Type B pancreatic cell (in vitro differentiated cells): ENCODE data around the gene STAP2. TPM values are rescaled to one million over a fixed set of nuclear protein-coding genes. Genes with fewer than 3 reads are reported as not detected.

Experiments used
- DNase-seq: peaks from one replicate; pipeline ENCODE4 v3.0.0; 2021; ENCODE audit warnings: mixed read lengths; ENCODE audit not compliant: unreplicated experiment; ENCODE audit errors: extremely low spot score
- H3K27ac Mint-ChIP-seq: 2 replicates; pipeline ENCODE4 v1.8.0; 2021; ENCODE audit warnings: mild to moderate bottlenecking, mixed read lengths
- H3K27me3 Mint-ChIP-seq: 2 replicates; pipeline ENCODE4 v1.8.0; 2021; ENCODE audit warnings: mixed read lengths
- H3K36me3 Mint-ChIP-seq: 2 replicates; pipeline ENCODE4 v1.8.0; 2021; ENCODE audit warnings: mixed read lengths
- H3K4me1 Mint-ChIP-seq: one replicate; pipeline ENCODE4 v1.8.0; 2021; ENCODE audit warnings: mixed read lengths; ENCODE audit not compliant: unreplicated experiment
- H3K4me3 Mint-ChIP-seq: 2 replicates; pipeline ENCODE4 v1.8.0; 2021; ENCODE audit warnings: mild to moderate bottlenecking, mixed read lengths
- H3K9me3 Mint-ChIP-seq: 2 replicates; pipeline ENCODE4 v1.8.0; 2021; ENCODE audit warnings: mixed read lengths
- CTCF ChIP-seq: fragments of 200-600 bp; sonication (generic); conservative IDR thresholded peaks from 2 replicates; pipeline ENCODE4 v1.5.0; 2021; ENCODE audit warnings: antibody characterized with exemption, mild to moderate bottlenecking
- total RNA-seq: library from RNA; stranded (reverse); gene quantifications from 2 replicates; pipeline ENCODE4 v1.2.1, GENCODE V29; 2021; ENCODE audit warnings: low replicate concordance

The STAP2 gene
- total RNA-seq, 1 donor from 2014 or later = 42.5 TPM

- no peak for TF ChIP-seq CTCF
- Mint-ChIP-seq H3K27me3 (no peaks in the 10 kb centered on the region), H3K4me1 (no peaks in the 10 kb centered on the region), H3K36me3 (peaks cover 16% of the 10 kb centered on the region), H3K9me3 (peaks cover 8% of the 10 kb centered on the region), H3K27ac (no peak overlapping the region), H3K4me3 (no peak overlapping the region)
- no peak for DNase-seq
Observed at GRCh38 chr19:4316956-4317355, 21.7 kb downstream of the STAP2 start.

GRCh38 chr19:4313847-4314490 is 24.7 kb downstream of the STAP2 start:
- H3K4me1 Mint-ChIP-seq = no peaks in the 10 kb centered on the region
- no peak overlapping the region for H3K4me3 Mint-ChIP-seq
- no peaks in the 10 kb centered on the region for H3K27me3 Mint-ChIP-seq
- H3K9me3 Mint-ChIP-seq = no peaks in the 10 kb centered on the region
- TF ChIP-seq CTCF = no peak
- DNase-seq = no peak
- H3K27ac Mint-ChIP-seq = no peak overlapping the region
- peaks cover 9% of the 10 kb centered on the region for H3K36me3 Mint-ChIP-seq

GRCh38 chr19:4310247-4311121 is 28.1 kb downstream of the STAP2 start:
- Mint-ChIP-seq H3K4me3 (no peak overlapping the region), H3K9me3 (no peaks in the 10 kb centered on the region), H3K4me1 (no peaks in the 10 kb centered on the region), H3K27ac (no peak overlapping the region), H3K27me3 (no peaks in the 10 kb centered on the region), H3K36me3 (no peaks in the 10 kb centered on the region)
- DNase-seq = no peak
- no peak for TF ChIP-seq CTCF

GRCh38 chr19:4305659-4306058 is 33.0 kb downstream of the STAP2 start:
- Mint-ChIP-seq H3K27ac (peak overlapping the region; percentile 53), H3K36me3 (no peaks in the 10 kb centered on the region), H3K4me1 (peaks cover 6% of the 10 kb centered on the region), H3K9me3 (no peaks in the 10 kb centered on the region), H3K27me3 (no peaks in the 10 kb centered on the region), H3K4me3 (peak overlapping the region; percentile 58)
- TF ChIP-seq CTCF = no peak
- no peak for DNase-seq

GRCh38 chr19:4305257-4305612 is 33.4 kb downstream of the STAP2 start:
- no peaks in the 10 kb centered on the region for H3K36me3 Mint-ChIP-seq
- peak overlapping the region; percentile 58 for H3K4me3 Mint-ChIP-seq
- H3K4me1 Mint-ChIP-seq = peaks cover 6% of the 10 kb centered on the region
- DNase-seq = no peak
- no peaks in the 10 kb centered on the region for H3K27me3 Mint-ChIP-seq
- TF ChIP-seq CTCF = no peak
- no peak overlapping the region for H3K27ac Mint-ChIP-seq
- no peaks in the 10 kb centered on the region for H3K9me3 Mint-ChIP-seq
